Measurements from ENCODE around the gene PLXNA2.
A peak's percentile ranks its signal among the peaks of the same experiment; 100 is the strongest.

The PLXNA2 gene

DNA sequence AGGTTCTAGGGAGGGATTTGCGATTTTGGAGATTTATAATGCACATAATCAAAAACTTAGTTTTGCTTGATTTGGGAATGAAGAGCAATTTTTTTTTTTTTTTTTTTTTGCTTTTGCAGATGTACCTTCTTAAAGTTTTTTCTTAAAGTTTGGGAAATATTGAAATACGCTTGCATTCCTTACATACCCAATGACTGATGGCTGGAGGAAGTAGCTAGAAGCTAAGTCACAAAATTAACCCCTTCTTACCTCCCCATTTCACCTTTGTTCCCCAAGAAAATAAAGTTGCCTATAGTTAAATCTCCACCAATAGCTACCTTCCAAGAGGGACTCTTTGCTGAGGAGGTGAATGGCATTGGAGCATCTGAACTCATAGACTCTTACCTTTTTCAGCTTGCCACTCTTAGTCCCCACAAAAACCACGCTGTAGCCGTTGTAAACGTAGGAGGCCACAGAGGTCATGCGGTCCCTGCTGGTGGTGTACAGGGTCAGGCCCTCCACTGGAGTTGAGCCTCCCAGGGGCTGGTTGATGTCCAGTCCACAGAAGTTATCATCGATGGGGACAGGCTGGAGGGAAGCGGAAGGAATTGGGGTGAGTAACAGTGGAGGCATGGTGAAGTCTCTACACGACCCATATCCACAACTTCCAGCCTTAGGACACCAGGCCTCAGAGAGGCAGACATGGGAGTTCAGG is 34.1 kb downstream of the PLXNA2 start:
- no CpG with 5 or more reads among the region's 9 CpGs for WGBS, 2 donors (ENCODE audit: extremely low coverage in 2 of 2, insufficient read length in 2 of 2, insufficient replicate concordance in 1 of 2)
- Histone ChIP-seq H3K27ac (replicated peaks; ENCODE audit: low read length) (no peak overlapping the region), H2BK120ac (ENCODE audit: low read depth, low read length) (no peak overlapping the region)

DNA sequence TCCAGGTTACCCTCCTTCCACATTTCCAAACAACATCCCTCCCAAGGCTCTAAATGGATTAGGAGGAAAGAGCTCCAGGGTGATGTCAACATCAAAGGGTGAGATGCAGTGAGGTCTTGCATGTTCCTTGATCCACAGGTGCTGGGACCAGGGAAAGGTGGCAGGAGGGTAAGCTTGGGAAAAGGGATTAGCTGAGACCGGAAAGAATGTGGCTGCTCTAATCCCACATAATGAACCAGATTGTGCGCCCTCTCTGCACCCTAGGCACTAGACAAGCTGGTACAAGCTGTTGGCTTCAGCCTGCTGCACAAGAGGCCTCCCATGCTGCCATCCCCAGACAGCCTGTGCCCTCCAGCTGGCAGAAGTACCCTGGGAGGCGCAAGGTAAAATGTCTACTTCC is 34.9 kb downstream of the PLXNA2 start:
- H3K9ac ChIP-seq (ENCODE audit: low read depth, low read length, poor library complexity), result no peak overlapping the region
- H3K4me1 ChIP-seq (ENCODE audit: control insufficient read depth in 2 of 2, insufficient read depth in 1 of 2, low read depth in 1 of 2, low read length in 2 of 2), result peaks cover 8 to 9% of the 10 kb centered on the region in 2 donors
- H3K9me3 ChIP-seq (replicated peaks in 1 of 2; ENCODE audit: control insufficient read depth in 2 of 2, insufficient read depth in 1 of 2, low read depth in 1 of 2, low read length in 2 of 2), result peaks cover 2 to 4% of the 10 kb centered on the region in 2 donors
- no peak overlapping the region for H2BK12ac ChIP-seq (ENCODE audit: low read length)
- H2BK5ac ChIP-seq (ENCODE audit: low read length), result no peak overlapping the region
- DNase-seq (ENCODE audit: low spot score), result no peak
- peak overlapping the region; percentile 62 for H3K18ac ChIP-seq (ENCODE audit: low read length)
- H2AFZ ChIP-seq (ENCODE audit: low read length), result no peak overlapping the region
- no peaks in the 10 kb centered on the region for H3K79me1 ChIP-seq (ENCODE audit: low read depth, low read length)
- no peak overlapping the region for H3K23ac ChIP-seq (ENCODE audit: low read depth, low read length, poor library complexity)
- H4K91ac ChIP-seq (ENCODE audit: low read depth, low read length, poor library complexity), result no peak overlapping the region
- no peak overlapping the region for H2BK15ac ChIP-seq (ENCODE audit: low read length)
- H3K4ac ChIP-seq (ENCODE audit: low read length), result no peak overlapping the region
- no peak overlapping the region for H3K4me3 ChIP-seq (ENCODE audit: low read length in 2 of 2)
- H3K4me2 ChIP-seq (ENCODE audit: insufficient read depth, low read length, poor library complexity, severe bottlenecking), result no peak overlapping the region
- no peak overlapping the region for H4K8ac ChIP-seq (ENCODE audit: low read depth, low read length)
- no peak overlapping the region for H2BK120ac ChIP-seq (ENCODE audit: low read depth, low read length)
- H3K27ac ChIP-seq (replicated peaks; ENCODE audit: low read length), result no peak overlapping the region
- WGBS, 2 donors (ENCODE audit: extremely low coverage in 2 of 2, insufficient read length in 2 of 2, insufficient replicate concordance in 1 of 2), result no CpG with 5 or more reads among the region's 3 CpGs
- no peaks in the 10 kb centered on the region for H3K27me3 ChIP-seq (ENCODE audit: control insufficient read depth in 3 of 3, insufficient read depth in 3 of 3, low read depth in 1 of 3, low read length in 3 of 3)
- H2AK5ac ChIP-seq (ENCODE audit: low read depth, low read length), result no peak overlapping the region
- H3K36me3 ChIP-seq (replicated peaks in 1 of 2; ENCODE audit: control insufficient read depth in 2 of 2, insufficient read depth in 2 of 2, low read length in 2 of 2), result peaks cover 0 to 2% of the 10 kb centered on the region in 2 donors
- no peak overlapping the region for H3K14ac ChIP-seq (ENCODE audit: low read length)

More for the DNA sequence above, 34.1 kb downstream of the PLXNA2 start:
- Histone ChIP-seq H2AFZ (ENCODE audit: low read length) (no peak overlapping the region), H3K79me1 (ENCODE audit: low read depth, low read length) (no peaks in the 10 kb centered on the region), H2BK15ac (ENCODE audit: low read length) (no peak overlapping the region), H4K8ac (ENCODE audit: low read depth, low read length) (no peak overlapping the region), H3K14ac (ENCODE audit: low read length) (no peak overlapping the region), H3K18ac (ENCODE audit: low read length) (peak overlapping the region; percentile 46), H3K4ac (ENCODE audit: low read length) (no peak overlapping the region), H3K9ac (ENCODE audit: low read depth, low read length, poor library complexity) (no peak overlapping the region), H2BK12ac (ENCODE audit: low read length) (no peak overlapping the region), H3K27me3 (ENCODE audit: control insufficient read depth in 3 of 3, insufficient read depth in 3 of 3, low read depth in 1 of 3, low read length in 3 of 3) (no peaks in the 10 kb centered on the region), H3K4me3 (ENCODE audit: low read length in 2 of 2) (no peak overlapping the region), H3K4me1 (ENCODE audit: control insufficient read depth in 2 of 2, insufficient read depth in 1 of 2, low read depth in 1 of 2, low read length in 2 of 2) (peaks cover 8 to 9% of the 10 kb centered on the region in 2 donors), H4K91ac (ENCODE audit: low read depth, low read length, poor library complexity) (no peak overlapping the region), H3K9me3 (replicated peaks in 1 of 2; ENCODE audit: control insufficient read depth in 2 of 2, insufficient read depth in 1 of 2, low read depth in 1 of 2, low read length in 2 of 2) (peaks cover 2 to 4% of the 10 kb centered on the region in 2 donors), H2BK5ac (ENCODE audit: low read length) (no peak overlapping the region), H2AK5ac (ENCODE audit: low read depth, low read length) (peak overlapping the region; percentile 82), H3K36me3 (replicated peaks in 1 of 2; ENCODE audit: control insufficient read depth in 2 of 2, insufficient read depth in 2 of 2, low read length in 2 of 2) (peaks cover 0 to 2% of the 10 kb centered on the region in 2 donors), H3K23ac (ENCODE audit: low read depth, low read length, poor library complexity) (no peak overlapping the region), H3K4me2 (ENCODE audit: insufficient read depth, low read length, poor library complexity, severe bottlenecking) (no peak overlapping the region)
- DNase-seq (ENCODE audit: low spot score), result no peak

DNA sequence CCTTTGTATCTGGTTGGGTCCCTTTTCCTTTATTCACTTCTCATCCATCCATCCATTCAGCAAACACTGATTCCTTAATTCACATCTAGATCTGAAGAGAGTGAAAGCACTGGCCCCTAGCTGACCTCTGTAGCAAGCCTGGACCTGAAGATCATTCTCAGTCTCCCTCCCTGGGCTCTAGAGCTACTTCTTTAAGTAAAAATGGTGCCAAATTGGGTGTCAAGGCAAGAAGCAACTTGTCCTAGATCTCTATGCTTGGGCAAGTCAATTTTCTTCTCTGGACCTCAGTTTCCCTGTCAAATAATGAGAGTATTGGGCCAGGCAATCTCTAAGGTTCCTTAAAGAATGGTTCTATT is 36.1 kb downstream of the PLXNA2 start:
- H2BK15ac ChIP-seq (ENCODE audit: low read length), result no peak overlapping the region
- H3K4ac ChIP-seq (ENCODE audit: low read length), result no peak overlapping the region
- no peak overlapping the region for H3K18ac ChIP-seq (ENCODE audit: low read length)
- DNase-seq (ENCODE audit: low spot score), result no peak
- no peaks in the 10 kb centered on the region for H3K79me1 ChIP-seq (ENCODE audit: low read depth, low read length)
- no peak overlapping the region for H4K91ac ChIP-seq (ENCODE audit: low read depth, low read length, poor library complexity)
- no peak overlapping the region for H4K8ac ChIP-seq (ENCODE audit: low read depth, low read length)
- H3K23ac ChIP-seq (ENCODE audit: low read depth, low read length, poor library complexity), result no peak overlapping the region
- no peak overlapping the region for H2AFZ ChIP-seq (ENCODE audit: low read length)
- peaks cover 0 to 2% of the 10 kb centered on the region in 2 donors for H3K36me3 ChIP-seq (replicated peaks in 1 of 2; ENCODE audit: control insufficient read depth in 2 of 2, insufficient read depth in 2 of 2, low read length in 2 of 2)
- no peak overlapping the region for H3K4me3 ChIP-seq (ENCODE audit: low read length in 2 of 2)
- H3K27ac ChIP-seq (replicated peaks; ENCODE audit: low read length), result no peak overlapping the region
- no peak overlapping the region for H2BK120ac ChIP-seq (ENCODE audit: low read depth, low read length)
- no peak overlapping the region for H2BK5ac ChIP-seq (ENCODE audit: low read length)
- no peaks in the 10 kb centered on the region for H3K27me3 ChIP-seq (ENCODE audit: control insufficient read depth in 3 of 3, insufficient read depth in 3 of 3, low read depth in 1 of 3, low read length in 3 of 3)
- no peak overlapping the region for H2BK12ac ChIP-seq (ENCODE audit: low read length)
- no peak overlapping the region for H3K9ac ChIP-seq (ENCODE audit: low read depth, low read length, poor library complexity)
- no peak overlapping the region for H2AK5ac ChIP-seq (ENCODE audit: low read depth, low read length)
- no peak overlapping the region for H3K14ac ChIP-seq (ENCODE audit: low read length)
- peaks cover 2 to 4% of the 10 kb centered on the region in 2 donors for H3K9me3 ChIP-seq (replicated peaks in 1 of 2; ENCODE audit: control insufficient read depth in 2 of 2, insufficient read depth in 1 of 2, low read depth in 1 of 2, low read length in 2 of 2)
- H3K4me1 ChIP-seq (ENCODE audit: control insufficient read depth in 2 of 2, insufficient read depth in 1 of 2, low read depth in 1 of 2, low read length in 2 of 2), result peaks cover 7 to 8% of the 10 kb centered on the region in 2 donors
- H3K4me2 ChIP-seq (ENCODE audit: insufficient read depth, low read length, poor library complexity, severe bottlenecking), result no peak overlapping the region

DNA sequence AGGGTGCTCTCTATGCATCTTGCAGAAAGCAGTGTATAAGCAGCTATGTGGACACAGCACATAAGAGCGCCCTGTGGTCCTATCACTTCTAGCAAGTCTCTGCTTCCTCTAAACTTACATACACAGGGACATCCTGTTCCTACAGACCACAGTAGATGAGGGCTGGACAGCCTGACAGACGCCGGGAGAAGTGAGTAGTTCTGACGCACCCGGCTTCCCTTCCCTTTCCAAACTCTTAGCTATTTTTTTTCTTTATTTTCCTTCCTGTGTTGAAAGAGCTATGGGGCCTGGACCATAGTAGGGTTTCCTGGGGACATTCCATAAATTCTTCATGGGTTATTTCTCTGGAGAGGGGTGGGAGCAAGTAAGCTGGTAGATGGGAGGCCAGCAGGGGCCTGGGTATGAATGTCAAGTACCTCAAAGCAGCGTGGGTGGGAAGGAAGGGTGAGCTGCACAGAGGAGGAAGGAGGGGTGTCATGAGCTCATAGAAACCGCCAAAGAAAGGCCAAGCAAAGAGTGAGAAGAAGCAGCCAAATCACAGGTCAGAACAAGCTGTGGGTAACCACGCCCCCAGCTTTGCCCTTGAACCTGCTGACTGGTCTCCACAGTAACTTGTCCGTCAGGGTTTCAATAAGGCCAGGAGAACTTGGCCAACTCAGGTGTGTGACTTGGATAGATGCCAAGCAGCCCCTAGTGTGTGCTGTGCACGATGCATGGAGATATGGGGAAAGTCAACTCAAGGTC is 36.6 kb downstream of the PLXNA2 start:
- Histone ChIP-seq H3K36me3 (replicated peaks in 1 of 2; ENCODE audit: control insufficient read depth in 2 of 2, insufficient read depth in 2 of 2, low read length in 2 of 2) (peaks cover 0 to 2% of the 10 kb centered on the region in 2 donors), H2BK120ac (ENCODE audit: low read depth, low read length) (no peak overlapping the region), H2AK5ac (ENCODE audit: low read depth, low read length) (no peak overlapping the region), H3K4me1 (ENCODE audit: control insufficient read depth in 2 of 2, insufficient read depth in 1 of 2, low read depth in 1 of 2, low read length in 2 of 2) (peaks cover 7 to 8% of the 10 kb centered on the region in 2 donors), H3K27ac (replicated peaks; ENCODE audit: low read length) (no peak overlapping the region), H3K4me3 (ENCODE audit: low read length in 2 of 2) (no peak overlapping the region), H3K9ac (ENCODE audit: low read depth, low read length, poor library complexity) (no peak overlapping the region), H3K4ac (ENCODE audit: low read length) (no peak overlapping the region), H3K4me2 (ENCODE audit: insufficient read depth, low read length, poor library complexity, severe bottlenecking) (no peak overlapping the region), H3K14ac (ENCODE audit: low read length) (no peak overlapping the region), H3K9me3 (replicated peaks in 1 of 2; ENCODE audit: control insufficient read depth in 2 of 2, insufficient read depth in 1 of 2, low read depth in 1 of 2, low read length in 2 of 2) (peaks cover 2% of the 10 kb centered on the region in 2 donors), H2BK12ac (ENCODE audit: low read length) (no peak overlapping the region), H2BK15ac (ENCODE audit: low read length) (no peak overlapping the region), H4K91ac (ENCODE audit: low read depth, low read length, poor library complexity) (no peak overlapping the region), H2BK5ac (ENCODE audit: low read length) (no peak overlapping the region), H3K27me3 (ENCODE audit: control insufficient read depth in 3 of 3, insufficient read depth in 3 of 3, low read depth in 1 of 3, low read length in 3 of 3) (no peaks in the 10 kb centered on the region), H3K23ac (ENCODE audit: low read depth, low read length, poor library complexity) (no peak overlapping the region), H2AFZ (ENCODE audit: low read length) (no peak overlapping the region), H3K18ac (ENCODE audit: low read length) (peak overlapping the region; percentile 1), H3K79me1 (ENCODE audit: low read depth, low read length) (no peaks in the 10 kb centered on the region), H4K8ac (ENCODE audit: low read depth, low read length) (no peak overlapping the region)
- DNase-seq (ENCODE audit: low spot score), result no peak
- WGBS, 2 donors (ENCODE audit: extremely low coverage in 2 of 2, insufficient read length in 2 of 2, insufficient replicate concordance in 1 of 2), result no CpG with 5 or more reads among the region's 10 CpGs

Data from neuronal stem cell (in vitro differentiated cells).